ENCODE results near the gene RFC1. TPM values are rescaled to one million over a fixed set of nuclear protein-coding genes. Genes with fewer than 3 reads are reported as not detected.
"Not testable (repeated sequence)": the region's sequence is repeated elsewhere in the genome, so short reads cannot be mapped to it uniquely, and the experiment has no call there.

Gene RFC1
- total and polyA plus RNA-seq, 2 experiments from 2014 or later, result 26.0 to 44.0 TPM

DNA sequence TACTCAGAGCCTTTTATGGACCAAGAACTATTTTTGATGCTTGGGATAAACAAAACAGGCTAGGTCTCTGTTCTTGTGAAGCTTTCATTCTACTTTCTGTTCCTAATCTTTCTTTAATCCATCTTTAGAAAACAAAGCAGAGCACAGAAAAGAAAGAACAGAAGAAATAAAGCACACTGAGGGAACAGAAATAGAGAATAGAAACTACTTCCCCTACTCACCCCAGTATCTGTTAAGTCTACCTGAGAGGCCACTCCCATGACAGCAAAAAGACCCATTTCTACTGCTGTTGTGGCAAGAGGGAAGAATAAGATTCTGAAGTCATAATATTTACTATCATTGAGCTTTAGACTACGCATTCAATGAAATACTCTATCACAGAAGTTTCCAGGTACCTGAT is 9.2 kb downstream of the RFC1 start:
- Histone ChIP-seq H2AFZ (no peak overlapping the region), H3K4me1 (ENCODE audit: insufficient read depth) (peaks cover 5% of the 10 kb centered on the region), H4K20me1 (ENCODE audit: insufficient read depth, poor library complexity, severe bottlenecking) (peaks cover 4% of the 10 kb centered on the region), H3K4me2 (no peak overlapping the region), H3K36me3 (replicated peaks; ENCODE audit: insufficient read depth, low read depth) (no peaks in the 10 kb centered on the region), H3K4me3 (no peak overlapping the region), H3K79me2 (peaks cover 88% of the 10 kb centered on the region), H3K9me3 (ENCODE audit: low read depth) (no peaks in the 10 kb centered on the region), H3K27me3 (no peaks in the 10 kb centered on the region), H3K27ac (no peak overlapping the region), H3K9me2 (replicated peaks; ENCODE audit: insufficient read depth) (no peaks in the 10 kb centered on the region)
- no peak for TF ChIP-seq EZH2 (IDR thresholded peaks at IDR 0.05; ENCODE audit: borderline replicate concordance)
- TF ChIP-seq, protein P1, sequence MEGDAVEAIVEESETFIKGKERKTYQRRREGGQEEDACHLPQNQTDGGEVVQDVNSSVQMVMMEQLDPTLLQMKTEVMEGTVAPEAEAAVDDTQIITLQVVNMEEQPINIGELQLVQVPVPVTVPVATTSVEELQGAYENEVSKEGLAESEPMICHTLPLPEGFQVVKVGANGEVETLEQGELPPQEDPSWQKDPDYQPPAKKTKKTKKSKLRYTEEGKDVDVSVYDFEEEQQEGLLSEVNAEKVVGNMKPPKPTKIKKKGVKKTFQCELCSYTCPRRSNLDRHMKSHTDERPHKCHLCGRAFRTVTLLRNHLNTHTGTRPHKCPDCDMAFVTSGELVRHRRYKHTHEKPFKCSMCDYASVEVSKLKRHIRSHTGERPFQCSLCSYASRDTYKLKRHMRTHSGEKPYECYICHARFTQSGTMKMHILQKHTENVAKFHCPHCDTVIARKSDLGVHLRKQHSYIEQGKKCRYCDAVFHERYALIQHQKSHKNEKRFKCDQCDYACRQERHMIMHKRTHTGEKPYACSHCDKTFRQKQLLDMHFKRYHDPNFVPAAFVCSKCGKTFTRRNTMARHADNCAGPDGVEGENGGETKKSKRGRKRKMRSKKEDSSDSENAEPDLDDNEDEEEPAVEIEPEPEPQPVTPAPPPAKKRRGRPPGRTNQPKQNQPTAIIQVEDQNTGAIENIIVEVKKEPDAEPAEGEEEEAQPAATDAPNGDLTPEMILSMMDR (IDR thresholded peaks at IDR 0.05; ENCODE audit: poor library complexity), result no peak
- TF ChIP-seq EZH2phosphoT487 (IDR thresholded peaks at IDR 0.05; ENCODE audit: low read depth, severe bottlenecking, unreplicated experiment), result no peak
- DNase-seq (ENCODE audit: low spot score), result no peak
- WGBS (ENCODE audit: low lambda C conversion rate, missing lambda C conversion rate), result 97% methylated on average over 1 of the region's 1 CpG

- Histone ChIP-seq H4K20me1 (ENCODE audit: insufficient read depth, poor library complexity, severe bottlenecking) (peaks cover 4% of the 10 kb centered on the region), H3K4me3 (peak overlapping the region; percentile 1), H3K9me3 (ENCODE audit: low read depth) (no peaks in the 10 kb centered on the region), H3K36me3 (replicated peaks; ENCODE audit: insufficient read depth, low read depth) (peaks cover 3% of the 10 kb centered on the region), H3K27ac (peak overlapping the region; percentile 93), H2AFZ (no peak overlapping the region), H3K4me1 (ENCODE audit: insufficient read depth) (peaks cover 5% of the 10 kb centered on the region), H3K79me2 (peaks cover 84% of the 10 kb centered on the region), H3K27me3 (no peaks in the 10 kb centered on the region), H3K4me2 (peak overlapping the region; percentile 70), H3K9me2 (replicated peaks; ENCODE audit: insufficient read depth) (no peaks in the 10 kb centered on the region)
- WGBS (ENCODE audit: low lambda C conversion rate, missing lambda C conversion rate), result 31% methylated on average over 1 of the region's 1 CpG
- TF ChIP-seq, protein P1 (IDR thresholded peaks at IDR 0.05; ENCODE audit: poor library complexity), result no peak
- TF ChIP-seq EZH2phosphoT487 (IDR thresholded peaks at IDR 0.05; ENCODE audit: low read depth, severe bottlenecking, unreplicated experiment) (no peak), EZH2 (IDR thresholded peaks at IDR 0.05; ENCODE audit: borderline replicate concordance) (no peak)
- peak; percentile 12 for DNase-seq (ENCODE audit: low spot score)
These were observed 12.0 kb downstream of the RFC1 start for GRCh38 chr4:39354254-39354552.

- Histone ChIP-seq H3K9me3 (ENCODE audit: low read depth) (no peaks in the 10 kb centered on the region), H3K79me2 (peaks cover 79% of the 10 kb centered on the region), H3K4me2 (peak overlapping the region; percentile 70), H3K27me3 (no peaks in the 10 kb centered on the region), H3K27ac (peak overlapping the region; percentile 93), H2AFZ (no peak overlapping the region), H4K20me1 (ENCODE audit: insufficient read depth, poor library complexity, severe bottlenecking) (peaks cover 4% of the 10 kb centered on the region), H3K4me1 (ENCODE audit: insufficient read depth) (peaks cover 5% of the 10 kb centered on the region), H3K4me3 (peak overlapping the region; percentile 1), H3K36me3 (replicated peaks; ENCODE audit: insufficient read depth, low read depth) (peaks cover 3% of the 10 kb centered on the region), H3K9me2 (replicated peaks; ENCODE audit: insufficient read depth) (no peaks in the 10 kb centered on the region)
- 45% methylated on average over 5 of the region's 5 CpGs for WGBS (ENCODE audit: low lambda C conversion rate, missing lambda C conversion rate)
- DNase-seq (ENCODE audit: low spot score), result peak; percentile 20
- no peak for TF ChIP-seq EZH2phosphoT487 (IDR thresholded peaks at IDR 0.05; ENCODE audit: low read depth, severe bottlenecking, unreplicated experiment)
- TF ChIP-seq EZH2 (IDR thresholded peaks at IDR 0.05; ENCODE audit: borderline replicate concordance), result no peak
- TF ChIP-seq, protein P1 (IDR thresholded peaks at IDR 0.05; ENCODE audit: poor library complexity), result no peak
These were observed 12.5 kb downstream of the RFC1 start for GRCh38 chr4:39353478-39354253.

DNA sequence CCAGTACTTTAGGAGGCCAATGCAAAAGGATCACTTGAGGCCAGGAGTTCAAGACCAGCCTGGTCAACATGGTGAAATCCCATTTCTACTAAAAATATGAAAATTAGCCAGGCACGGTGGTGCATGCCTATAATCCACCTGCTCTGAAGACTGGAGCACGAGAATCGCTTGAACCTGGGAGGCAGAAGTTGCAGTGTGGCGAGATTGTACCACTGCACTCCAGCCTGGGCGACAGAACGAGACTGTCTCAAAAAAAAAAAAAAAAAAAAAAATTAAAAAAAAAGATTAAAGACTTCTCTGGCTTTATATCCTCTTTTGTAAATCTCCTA is 13.0 kb downstream of the RFC1 start:
- H4K20me1 ChIP-seq (ENCODE audit: insufficient read depth, poor library complexity, severe bottlenecking); H3K9me2 ChIP-seq (replicated peaks; ENCODE audit: insufficient read depth); H3K4me1 ChIP-seq (ENCODE audit: insufficient read depth); H3K36me3 ChIP-seq (replicated peaks; ENCODE audit: insufficient read depth, low read depth); H3K9me3 ChIP-seq (ENCODE audit: low read depth); H3K27me3 ChIP-seq; DNase-seq (ENCODE audit: low spot score); H2AFZ ChIP-seq: not testable (repeated sequence)
- peaks cover 74% of the 10 kb centered on the region for H3K79me2 ChIP-seq
- peak overlapping the region; percentile 70 for H3K4me2 ChIP-seq
- peak overlapping the region; percentile 93 for H3K27ac ChIP-seq
- H3K4me3 ChIP-seq, result peak overlapping the region; percentile 1
- WGBS (ENCODE audit: low lambda C conversion rate, missing lambda C conversion rate), result 95% methylated on average over 6 of the region's 6 CpGs
